HCT116 (cell line): ENCODE data around the gene PXDN. TPM values are rescaled to one million over a fixed set of nuclear protein-coding genes. Genes with fewer than 3 reads are reported as not detected.

ENCODE experiments used
- ATAC-seq: fragments of 200-7000 bp; cut with Tn5 transposase; 2 replicates; pipeline ENCODE4 v1.9.1; 2020; ENCODE audit warnings: mild to moderate bottlenecking, moderate library complexity
- BruUV-seq: library from RNA; stranded (reverse); fragments of 400-500 nt; replicated peaks from 2 replicates; lab custom pipeline; 2021; lab: Mats Ljungman, UMichigan
- CTCF ChIA-PET: fragments of 300-600 bp; sonication (Branson Sonifier 250); formaldehyde crosslinking; loops from one replicate; lab custom pipeline; 2021; ENCODE audit warnings: antibody characterized with exemption; lab: Charles Lee
- POLR2A ChIA-PET: fragments of 300-600, 350-600 bp; sonication (Branson Sonifier 250); formaldehyde crosslinking; loops from one replicate; lab custom pipeline; 2021; ENCODE audit warnings: antibody characterized with exemption; lab: Charles Lee
- RAD21 ChIA-PET, 2 experiments: fragments of 300-600 bp; sonication (Branson Sonifier 250); formaldehyde crosslinking; loops; one replicate each; lab custom pipeline; 2023; ENCODE audit warnings: low total read pairs in 2 of 2; ENCODE audit not compliant: uncharacterized antibody in 2 of 2, unreplicated experiment in 2 of 2, low non-redundant PET in 1 of 2; lab: Charles Lee
- DNase-seq: peaks from one replicate; pipeline ENCODE4 v3.0.0-alpha.2; 2010; ENCODE audit warnings: low read depth, low spot score
- H2AFZ ChIP-seq: fragments of 200-600 bp; shearing (Covaris generic), sonication (generic); 2 replicates; pipeline ENCODE4 v1.6.1; 2017; ENCODE audit warnings: low read depth, mixed run types, mixed read lengths, antibody characterized with exemption, low read length; ENCODE audit not compliant: poor library complexity, severe bottlenecking
- H3K27ac ChIP-seq: 2 replicates; pipeline ENCODE4 v1.5.1; 2012; ENCODE audit warnings: low read depth, low read length
- H3K27me3 ChIP-seq: fragments of 200-600 bp; sonication (generic); 2 replicates; pipeline ENCODE4 v1.6.1; 2016; ENCODE audit warnings: mixed run types, low read length, mixed read lengths; ENCODE audit not compliant: insufficient read depth
- H3K36me3 ChIP-seq, 2 experiments: fragments of 200-500 bp in 1 of 2; fragments of 200-600 bp in 1 of 2; sonication (Bioruptor generic) in 1 of 2; sonication (generic) in 1 of 2; 2 replicates each; pipeline versions ENCODE4 v1.5.1 to v1.6.1; 2014 to 2016; ENCODE audit warnings: low read length in 2 of 2, inconsistent platforms in 1 of 2, mixed read lengths in 1 of 2, mixed run types in 1 of 2; ENCODE audit not compliant: insufficient read depth in 2 of 2, control insufficient read depth in 1 of 2
- H3K4me1 ChIP-seq, 2 experiments: fragments of 200-600 bp in 1 of 2; sonication (generic) in 1 of 2; 2 replicates each; pipeline versions ENCODE4 v1.5.1 to v1.6.1; 2012 to 2017; ENCODE audit warnings: low read length in 2 of 2, inconsistent platforms in 1 of 2, mild to moderate bottlenecking in 1 of 2, mixed read lengths in 1 of 2, mixed run types in 1 of 2, moderate library complexity in 1 of 2; ENCODE audit not compliant: insufficient read depth in 2 of 2, control insufficient read depth in 1 of 2
- H3K4me2 ChIP-seq: fragments of 200-600 bp; sonication (generic); 2 replicates; pipeline ENCODE4 v1.6.1; 2017; ENCODE audit warnings: mixed run types, low read length, mixed read lengths
- H3K4me3 ChIP-seq, 2 experiments: fragments of 200-600 bp in 1 of 2; sonication (generic) in 1 of 2; replicated peaks in 1 of 2; 2 replicates each; pipeline ENCODE4 v1.5.1; 2011 to 2016; ENCODE audit warnings: low read length in 2 of 2, control low read depth in 1 of 2, low read depth in 1 of 2, mild to moderate bottlenecking in 1 of 2, mixed read lengths in 1 of 2, mixed run types in 1 of 2
- H3K79me2 ChIP-seq: fragments of 200-600 bp; sonication (generic); 2 replicates; pipeline ENCODE4 v1.6.1; 2017; ENCODE audit warnings: mild to moderate bottlenecking, mixed run types, low read length, moderate library complexity, mixed read lengths; ENCODE audit not compliant: insufficient read depth
- H3K9ac ChIP-seq: fragments of 200-600 bp; sonication (generic); 2 replicates; pipeline ENCODE4 v1.6.1; 2016; ENCODE audit warnings: low read length, mixed read lengths
- H3K9me2 ChIP-seq: fragments of 200-600 bp; sonication (generic), shearing (Covaris generic); 2 replicates; pipeline ENCODE4 v1.6.1; 2017; ENCODE audit warnings: mixed run types, mild to moderate bottlenecking, moderate library complexity; ENCODE audit not compliant: insufficient read depth
- H3K9me3 ChIP-seq, 2 experiments: fragments of 200-500 bp in 1 of 2; fragments of 200-600 bp in 1 of 2; sonication (Bioruptor generic) in 1 of 2; sonication (generic) in 1 of 2; 2 replicates each; pipeline ENCODE4 v1.6.1; 2014 to 2017; ENCODE audit warnings: low read length in 2 of 2, mixed read lengths in 2 of 2, inconsistent platforms in 1 of 2, low read depth in 1 of 2, mild to moderate bottlenecking in 1 of 2, mixed run types in 1 of 2, moderate library complexity in 1 of 2; ENCODE audit not compliant: control insufficient read depth in 1 of 2, insufficient read depth in 1 of 2
- H4K20me1 ChIP-seq: fragments of 200-600 bp; sonication (generic), shearing (Covaris generic); 2 replicates; pipeline ENCODE4 v1.6.1; 2017; ENCODE audit warnings: mixed run types, mild to moderate bottlenecking, moderate library complexity; ENCODE audit not compliant: insufficient read depth
- CBX3 ChIP-seq: IDR thresholded peaks from 2 replicates; pipeline ENCODE4 v1.6.1; 2012; ENCODE audit warnings: low read depth
- EGR1 ChIP-seq: IDR thresholded peaks from 2 replicates; pipeline ENCODE4 v1.6.1; 2012; ENCODE audit warnings: low read depth
- JUND ChIP-seq: IDR thresholded peaks from 2 replicates; pipeline ENCODE4 v1.6.1; 2012
- MAX ChIP-seq: IDR thresholded peaks from 2 replicates; pipeline ENCODE4 v1.6.1; 2012
- POLR2AphosphoS5 ChIP-seq: IDR thresholded peaks from 2 replicates; pipeline ENCODE4 v1.6.1; 2011; ENCODE audit warnings: mild to moderate bottlenecking, low read depth, low read length, moderate library complexity
- RAD21 ChIP-seq: IDR thresholded peaks from 2 replicates; pipeline ENCODE4 v1.6.1; 2012; ENCODE audit warnings: low read depth, mild to moderate bottlenecking
- SP1 ChIP-seq: IDR thresholded peaks from 2 replicates; pipeline ENCODE4 v1.6.1; 2012; ENCODE audit warnings: low read depth
- TCF7L2 ChIP-seq: IDR thresholded peaks from 2 replicates; pipeline ENCODE4 v1.7.0; 2011; ENCODE audit warnings: borderline replicate concordance, inconsistent platforms; ENCODE audit not compliant: insufficient read depth, insufficient read length; ENCODE audit errors: extremely low read depth
- ZNF274 ChIP-seq: fragments of 200-500 bp; sonication (Bioruptor generic); IDR thresholded peaks from 2 replicates; pipeline ENCODE4 v1.6.1; 2014; ENCODE audit warnings: mild to moderate bottlenecking, low read depth, low read length, inconsistent platforms
- intact Hi-C: fragments of 100-400 bp; cut with micrococcal nuclease; formaldehyde crosslinking; loops from 2 replicates; pipeline ENCODE4 v1.10.0; 2022
- total RNA-seq: library from RNA; stranded (reverse); gene quantifications from one replicate; pipeline ENCODE4 v1.2.1, GENCODE V29; 2021; ENCODE audit not compliant: unreplicated experiment
- TF ChIP-seq, protein P1 (sequence below), 3 experiments: fragments of 200-600 bp in 1 of 3; sonication (generic) in 1 of 3; IDR thresholded peaks in 2 of 3; conservative IDR thresholded peaks in 1 of 3; 2 replicates each; pipeline ENCODE4 v1.5.1; 2012 to 2017; ENCODE audit warnings: low read depth in 2 of 3, low read length in 2 of 3, antibody characterized with exemption in 1 of 3, borderline replicate concordance in 1 of 3, control low read depth in 1 of 3, mild to moderate bottlenecking in 1 of 3, mixed read lengths in 1 of 3, mixed run types in 1 of 3, moderate library complexity in 1 of 3; ENCODE audit not compliant: insufficient read depth in 1 of 3
- TF ChIP-seq, protein P2 (sequence below): IDR thresholded peaks from 2 replicates; pipeline ENCODE4 v1.6.1; 2012; ENCODE audit warnings: low read depth

PXDN gene
- total RNA-seq, 1 experiment from 2014 or later, result 10.7 TPM

- H3K79me2 ChIP-seq, result no peaks in the 10 kb centered on the region
- no peak overlapping the region for H3K9ac ChIP-seq
- RAD21 ChIA-PET, result no interaction called here
- CTCF ChIA-PET, result no interaction called here
- H3K36me3 ChIP-seq, result no peaks in the 10 kb centered on the region
- no TSS peak for BruUV-seq
- no peaks in the 10 kb centered on the region for H3K9me2 ChIP-seq
- ATAC-seq (no peak), DNase-seq (no peak)
- no peaks in the 10 kb centered on the region for H4K20me1 ChIP-seq
- no peaks in the 10 kb centered on the region for H3K27me3 ChIP-seq
- no peak overlapping the region for H2AFZ ChIP-seq
- intact Hi-C loops, result no loop called here
- POLR2A ChIA-PET, result no interaction called here
- H3K4me1 ChIP-seq, result no peaks in the 10 kb centered on the region
- no peak overlapping the region for H3K4me3 ChIP-seq
- H3K27ac ChIP-seq, result no peak overlapping the region
- H3K4me2 ChIP-seq, result no peak overlapping the region
- H3K9me3 ChIP-seq, result no peaks in the 10 kb centered on the region
- TF ChIP-seq, protein P1, sequence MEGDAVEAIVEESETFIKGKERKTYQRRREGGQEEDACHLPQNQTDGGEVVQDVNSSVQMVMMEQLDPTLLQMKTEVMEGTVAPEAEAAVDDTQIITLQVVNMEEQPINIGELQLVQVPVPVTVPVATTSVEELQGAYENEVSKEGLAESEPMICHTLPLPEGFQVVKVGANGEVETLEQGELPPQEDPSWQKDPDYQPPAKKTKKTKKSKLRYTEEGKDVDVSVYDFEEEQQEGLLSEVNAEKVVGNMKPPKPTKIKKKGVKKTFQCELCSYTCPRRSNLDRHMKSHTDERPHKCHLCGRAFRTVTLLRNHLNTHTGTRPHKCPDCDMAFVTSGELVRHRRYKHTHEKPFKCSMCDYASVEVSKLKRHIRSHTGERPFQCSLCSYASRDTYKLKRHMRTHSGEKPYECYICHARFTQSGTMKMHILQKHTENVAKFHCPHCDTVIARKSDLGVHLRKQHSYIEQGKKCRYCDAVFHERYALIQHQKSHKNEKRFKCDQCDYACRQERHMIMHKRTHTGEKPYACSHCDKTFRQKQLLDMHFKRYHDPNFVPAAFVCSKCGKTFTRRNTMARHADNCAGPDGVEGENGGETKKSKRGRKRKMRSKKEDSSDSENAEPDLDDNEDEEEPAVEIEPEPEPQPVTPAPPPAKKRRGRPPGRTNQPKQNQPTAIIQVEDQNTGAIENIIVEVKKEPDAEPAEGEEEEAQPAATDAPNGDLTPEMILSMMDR (IDR thresholded peaks at IDR 0.05 in 2 of 3, conservative IDR thresholded peaks at IDR 0.05 in 1 of 3; ENCODE audit: borderline replicate concordance in 1 of 3, insufficient read depth in 1 of 3, low read depth in 2 of 3, low read length in 2 of 3), result no peak
- TF ChIP-seq TCF7L2, result no peak
- TF ChIP-seq EGR1, result no peak
- no peak for TF ChIP-seq ZNF274
- TF ChIP-seq, protein P2, sequence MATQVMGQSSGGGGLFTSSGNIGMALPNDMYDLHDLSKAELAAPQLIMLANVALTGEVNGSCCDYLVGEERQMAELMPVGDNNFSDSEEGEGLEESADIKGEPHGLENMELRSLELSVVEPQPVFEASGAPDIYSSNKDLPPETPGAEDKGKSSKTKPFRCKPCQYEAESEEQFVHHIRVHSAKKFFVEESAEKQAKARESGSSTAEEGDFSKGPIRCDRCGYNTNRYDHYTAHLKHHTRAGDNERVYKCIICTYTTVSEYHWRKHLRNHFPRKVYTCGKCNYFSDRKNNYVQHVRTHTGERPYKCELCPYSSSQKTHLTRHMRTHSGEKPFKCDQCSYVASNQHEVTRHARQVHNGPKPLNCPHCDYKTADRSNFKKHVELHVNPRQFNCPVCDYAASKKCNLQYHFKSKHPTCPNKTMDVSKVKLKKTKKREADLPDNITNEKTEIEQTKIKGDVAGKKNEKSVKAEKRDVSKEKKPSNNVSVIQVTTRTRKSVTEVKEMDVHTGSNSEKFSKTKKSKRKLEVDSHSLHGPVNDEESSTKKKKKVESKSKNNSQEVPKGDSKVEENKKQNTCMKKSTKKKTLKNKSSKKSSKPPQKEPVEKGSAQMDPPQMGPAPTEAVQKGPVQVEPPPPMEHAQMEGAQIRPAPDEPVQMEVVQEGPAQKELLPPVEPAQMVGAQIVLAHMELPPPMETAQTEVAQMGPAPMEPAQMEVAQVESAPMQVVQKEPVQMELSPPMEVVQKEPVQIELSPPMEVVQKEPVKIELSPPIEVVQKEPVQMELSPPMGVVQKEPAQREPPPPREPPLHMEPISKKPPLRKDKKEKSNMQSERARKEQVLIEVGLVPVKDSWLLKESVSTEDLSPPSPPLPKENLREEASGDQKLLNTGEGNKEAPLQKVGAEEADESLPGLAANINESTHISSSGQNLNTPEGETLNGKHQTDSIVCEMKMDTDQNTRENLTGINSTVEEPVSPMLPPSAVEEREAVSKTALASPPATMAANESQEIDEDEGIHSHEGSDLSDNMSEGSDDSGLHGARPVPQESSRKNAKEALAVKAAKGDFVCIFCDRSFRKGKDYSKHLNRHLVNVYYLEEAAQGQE, result no peak
- no peak for TF ChIP-seq SP1
- no peak for TF ChIP-seq JUND
- TF ChIP-seq POLR2AphosphoS5, result no peak
- TF ChIP-seq MAX, result no peak
- no peak for TF ChIP-seq CBX3
- no peak for TF ChIP-seq RAD21
Observed at GRCh38 chr2:1722692-1723091, 21.6 kb downstream of the PXDN start.
